SK-N-SH (cell line): ENCODE data around the gene KPTN.

Experiments used
- EP300 ChIP-seq, 2 experiments: IDR thresholded peaks; 2 replicates each; pipeline versions ENCODE4 v1.4.0 to v1.6.1; 2012; ENCODE audit warnings: borderline replicate concordance in 1 of 2, low read depth in 1 of 2, low read length in 1 of 2
- POLR2AphosphoS5 ChIP-seq: IDR thresholded peaks from 2 replicates; pipeline ENCODE4 v1.6.1; 2012; ENCODE audit warnings: low read depth, low read length
- RAD21 ChIP-seq: IDR thresholded peaks from 2 replicates; pipeline ENCODE4 v1.6.1; 2012; ENCODE audit warnings: mild to moderate bottlenecking, low read length
- TAF1 ChIP-seq: IDR thresholded peaks from 2 replicates; pipeline ENCODE4 v1.6.1; 2012; ENCODE audit warnings: low read depth, mild to moderate bottlenecking, low read length, moderate library complexity, borderline replicate concordance
- TCF12 ChIP-seq: IDR thresholded peaks from 2 replicates; pipeline ENCODE4 v1.4.0; 2012
- TF ChIP-seq, protein P1 (sequence below): fragments of 200-600 bp; sonication (generic); IDR thresholded peaks from 2 replicates; pipeline ENCODE4 v1.6.1; 2017; ENCODE audit warnings: antibody characterized with exemption, mild to moderate bottlenecking, moderate library complexity
- TF ChIP-seq, protein P2 (sequence below): fragments of 150-350 bp; IDR thresholded peaks from 2 replicates; pipeline ENCODE4 v1.6.1; 2017; ENCODE audit warnings: antibody characterized with exemption, low read length, low read depth, borderline replicate concordance
- TF ChIP-seq, protein P3 (sequence below): IDR thresholded peaks from 2 replicates; pipeline ENCODE4 v1.4.0; 2012; ENCODE audit warnings: low read depth, borderline replicate concordance

DNA sequence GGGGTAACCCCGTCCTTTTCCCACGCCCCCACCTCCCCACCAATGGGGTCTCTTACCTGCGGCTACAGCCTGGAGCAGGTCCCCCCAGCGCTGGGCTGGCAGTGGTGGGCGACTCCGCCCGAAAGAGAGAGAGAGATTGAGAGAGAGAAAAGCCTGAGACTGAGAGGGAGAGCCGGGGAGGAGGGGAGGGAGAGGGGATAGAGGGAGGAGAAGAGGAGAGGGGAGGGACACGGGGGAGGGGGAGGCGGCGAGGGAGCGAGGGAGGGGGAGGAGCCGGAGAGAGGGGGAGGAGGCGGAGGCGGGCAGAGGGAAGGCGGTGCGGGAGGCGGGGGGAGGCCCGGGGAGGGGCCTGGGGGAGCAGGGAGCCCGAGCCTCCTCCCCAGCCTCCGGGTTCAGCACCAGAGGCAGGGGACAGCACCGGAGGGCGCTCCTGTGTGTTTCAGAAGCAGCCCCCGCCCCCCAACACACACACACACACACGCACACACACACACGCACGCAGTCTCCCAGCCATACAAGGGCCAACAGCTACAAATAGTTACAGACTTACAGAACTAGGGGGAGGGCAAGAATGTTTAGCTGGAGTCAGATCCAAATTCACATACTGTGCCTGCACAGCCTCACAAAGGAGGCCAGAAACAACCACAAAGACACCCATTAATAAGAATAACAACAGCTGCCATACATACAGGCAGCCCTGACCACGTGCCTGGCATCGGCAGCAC, 12.1 kb downstream of the KPTN start, which contains the start of gene SLC8A2:
- TF ChIP-seq, protein P1, sequence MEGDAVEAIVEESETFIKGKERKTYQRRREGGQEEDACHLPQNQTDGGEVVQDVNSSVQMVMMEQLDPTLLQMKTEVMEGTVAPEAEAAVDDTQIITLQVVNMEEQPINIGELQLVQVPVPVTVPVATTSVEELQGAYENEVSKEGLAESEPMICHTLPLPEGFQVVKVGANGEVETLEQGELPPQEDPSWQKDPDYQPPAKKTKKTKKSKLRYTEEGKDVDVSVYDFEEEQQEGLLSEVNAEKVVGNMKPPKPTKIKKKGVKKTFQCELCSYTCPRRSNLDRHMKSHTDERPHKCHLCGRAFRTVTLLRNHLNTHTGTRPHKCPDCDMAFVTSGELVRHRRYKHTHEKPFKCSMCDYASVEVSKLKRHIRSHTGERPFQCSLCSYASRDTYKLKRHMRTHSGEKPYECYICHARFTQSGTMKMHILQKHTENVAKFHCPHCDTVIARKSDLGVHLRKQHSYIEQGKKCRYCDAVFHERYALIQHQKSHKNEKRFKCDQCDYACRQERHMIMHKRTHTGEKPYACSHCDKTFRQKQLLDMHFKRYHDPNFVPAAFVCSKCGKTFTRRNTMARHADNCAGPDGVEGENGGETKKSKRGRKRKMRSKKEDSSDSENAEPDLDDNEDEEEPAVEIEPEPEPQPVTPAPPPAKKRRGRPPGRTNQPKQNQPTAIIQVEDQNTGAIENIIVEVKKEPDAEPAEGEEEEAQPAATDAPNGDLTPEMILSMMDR: no peak
- TF ChIP-seq POLR2AphosphoS5 (no peak), TCF12 (no peak), RAD21 (no peak), EP300 (IDR thresholded peaks at IDR 0.05; ENCODE audit: borderline replicate concordance in 1 of 2, low read depth in 1 of 2, low read length in 1 of 2) (no peak), TAF1 (no peak)
- TF ChIP-seq, protein P2, sequence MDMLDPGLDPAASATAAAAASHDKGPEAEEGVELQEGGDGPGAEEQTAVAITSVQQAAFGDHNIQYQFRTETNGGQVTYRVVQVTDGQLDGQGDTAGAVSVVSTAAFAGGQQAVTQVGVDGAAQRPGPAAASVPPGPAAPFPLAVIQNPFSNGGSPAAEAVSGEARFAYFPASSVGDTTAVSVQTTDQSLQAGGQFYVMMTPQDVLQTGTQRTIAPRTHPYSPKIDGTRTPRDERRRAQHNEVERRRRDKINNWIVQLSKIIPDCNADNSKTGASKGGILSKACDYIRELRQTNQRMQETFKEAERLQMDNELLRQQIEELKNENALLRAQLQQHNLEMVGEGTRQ: no peak
- TF ChIP-seq, protein P3, sequence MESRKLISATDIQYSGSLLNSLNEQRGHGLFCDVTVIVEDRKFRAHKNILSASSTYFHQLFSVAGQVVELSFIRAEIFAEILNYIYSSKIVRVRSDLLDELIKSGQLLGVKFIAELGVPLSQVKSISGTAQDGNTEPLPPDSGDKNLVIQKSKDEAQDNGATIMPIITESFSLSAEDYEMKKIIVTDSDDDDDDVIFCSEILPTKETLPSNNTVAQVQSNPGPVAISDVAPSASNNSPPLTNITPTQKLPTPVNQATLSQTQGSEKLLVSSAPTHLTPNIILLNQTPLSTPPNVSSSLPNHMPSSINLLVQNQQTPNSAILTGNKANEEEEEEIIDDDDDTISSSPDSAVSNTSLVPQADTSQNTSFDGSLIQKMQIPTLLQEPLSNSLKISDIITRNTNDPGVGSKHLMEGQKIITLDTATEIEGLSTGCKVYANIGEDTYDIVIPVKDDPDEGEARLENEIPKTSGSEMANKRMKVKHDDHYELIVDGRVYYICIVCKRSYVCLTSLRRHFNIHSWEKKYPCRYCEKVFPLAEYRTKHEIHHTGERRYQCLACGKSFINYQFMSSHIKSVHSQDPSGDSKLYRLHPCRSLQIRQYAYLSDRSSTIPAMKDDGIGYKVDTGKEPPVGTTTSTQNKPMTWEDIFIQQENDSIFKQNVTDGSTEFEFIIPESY: no peak
